ENCODE results near the gene EYA2.

The EYA2 gene

GRCh38 chr20:47110819-47111218, 216.2 kb downstream of the EYA2 start:
- Histone ChIP-seq H3K36me3 (ENCODE audit: control insufficient read depth in 4 of 4, insufficient read depth in 4 of 4, low read length in 3 of 4) (no peaks in the 10 kb centered on the region), H3K4me1 (ENCODE audit: control extremely low read depth in 1 of 4, control insufficient read depth in 4 of 4, insufficient read depth in 4 of 4, low read length in 3 of 4) (no peaks in the 10 kb centered on the region), H3K4me3 (ENCODE audit: control insufficient read depth in 1 of 7, extremely low read depth in 1 of 7, insufficient read depth in 4 of 7, low read depth in 2 of 7, low read length in 6 of 7) (no peak overlapping the region), H3K9me3 (ENCODE audit: control extremely low read depth in 1 of 5, control insufficient read depth in 4 of 5, insufficient read depth in 2 of 5, low read depth in 1 of 5, low read length in 4 of 5) (peaks cover 0 to 14% (median 8%) of the 10 kb centered on the region in 5 experiments), H3K27ac (ENCODE audit: insufficient read depth in 1 of 2, low read depth in 1 of 2, low read length in 2 of 2, poor library complexity in 1 of 2, severe bottlenecking in 2 of 2) (no peak overlapping the region), H3K27me3 (replicated peaks in 2 of 5; ENCODE audit: control insufficient read depth in 4 of 5, insufficient read depth in 5 of 5, low read length in 4 of 5) (peaks cover 0 to 7% (median 0%) of the 10 kb centered on the region in 5 experiments)
- 80% methylated on average over 1 of the region's 1 CpG for WGBS (ENCODE audit: insufficient coverage)
- ChIA-PET POLR2A (no interaction called here), CTCF (no interaction called here)
- no peak for DNase-seq

DNA sequence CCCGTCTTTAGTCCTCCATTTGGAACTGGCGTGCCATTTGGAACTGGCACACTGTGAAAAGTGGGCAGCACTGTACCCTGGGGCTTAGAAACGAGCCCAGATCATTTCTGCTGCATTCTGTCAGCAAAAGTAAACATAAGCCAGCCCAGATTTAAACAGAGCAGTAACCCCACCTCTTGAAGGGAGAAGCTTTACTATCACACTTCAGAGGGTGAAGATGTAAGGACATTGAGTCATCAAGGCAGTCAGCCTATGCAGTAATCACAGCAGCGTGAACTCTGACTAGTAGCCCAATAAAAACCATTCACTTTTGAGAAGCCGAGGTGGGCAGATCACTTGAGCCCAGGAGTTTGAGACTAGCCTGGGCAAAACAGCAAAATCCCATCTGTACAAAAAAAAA, 216.9 kb downstream of the EYA2 start:
- Histone ChIP-seq H3K27me3 (replicated peaks in 2 of 5; ENCODE audit: control insufficient read depth in 4 of 5, insufficient read depth in 5 of 5, low read length in 4 of 5) (peaks cover 0 to 7% (median 0%) of the 10 kb centered on the region in 5 experiments), H3K4me3 (ENCODE audit: control insufficient read depth in 1 of 7, extremely low read depth in 1 of 7, insufficient read depth in 4 of 7, low read depth in 2 of 7, low read length in 6 of 7) (no peak overlapping the region), H3K4me1 (ENCODE audit: control extremely low read depth in 1 of 4, control insufficient read depth in 4 of 4, insufficient read depth in 4 of 4, low read length in 3 of 4) (no peaks in the 10 kb centered on the region), H3K9me3 (ENCODE audit: control extremely low read depth in 1 of 5, control insufficient read depth in 4 of 5, insufficient read depth in 2 of 5, low read depth in 1 of 5, low read length in 4 of 5) (peaks cover 0 to 14% (median 8%) of the 10 kb centered on the region in 5 experiments), H3K36me3 (ENCODE audit: control insufficient read depth in 4 of 4, insufficient read depth in 4 of 4, low read length in 3 of 4) (no peaks in the 10 kb centered on the region), H3K27ac (ENCODE audit: insufficient read depth in 1 of 2, low read depth in 1 of 2, low read length in 2 of 2, poor library complexity in 1 of 2, severe bottlenecking in 2 of 2) (no peak overlapping the region)
- 87% methylated on average over 5 of the region's 5 CpGs for WGBS (ENCODE audit: insufficient coverage)
- ChIA-PET POLR2A (no interaction called here), CTCF (no interaction called here)
- DNase-seq = no peak

DNA sequence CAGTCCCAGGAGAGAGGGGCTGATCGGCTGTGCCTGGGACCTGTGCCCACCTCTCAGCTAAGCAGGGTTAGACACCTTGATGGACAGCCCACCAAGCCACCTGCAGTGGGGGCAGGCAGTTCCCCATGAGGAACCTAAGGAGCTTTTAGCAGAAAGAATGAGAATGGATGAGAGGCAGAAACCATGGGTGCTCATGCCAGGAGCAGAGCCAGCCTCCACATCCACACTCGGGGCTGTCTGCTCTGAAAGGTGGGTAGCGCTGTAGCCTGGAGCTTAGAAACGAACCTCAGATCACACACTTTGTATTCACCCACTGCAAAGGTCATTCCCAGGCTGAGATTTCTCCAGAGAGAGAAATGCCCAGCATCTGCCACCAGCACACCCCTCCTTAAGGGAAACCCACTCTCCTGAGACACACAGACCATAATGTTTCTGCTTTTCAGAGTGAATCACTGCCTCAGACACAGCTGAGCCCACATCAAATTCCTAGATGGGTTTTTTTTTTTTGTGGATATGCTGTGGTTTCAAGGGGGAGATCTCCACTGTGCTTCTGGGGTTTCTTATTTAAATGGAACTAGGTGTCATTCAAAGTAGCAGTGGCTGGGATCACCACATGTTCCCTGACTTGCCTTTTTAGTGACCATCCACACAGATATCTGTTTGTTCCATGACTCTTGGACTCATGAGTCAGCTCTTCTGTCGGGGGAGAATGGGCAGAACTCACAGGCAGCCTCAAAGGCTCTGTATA, 218.9 kb downstream of the EYA2 start:
- Histone ChIP-seq H3K9me3 (ENCODE audit: control extremely low read depth in 1 of 5, control insufficient read depth in 4 of 5, insufficient read depth in 2 of 5, low read depth in 1 of 5, low read length in 4 of 5) (peaks cover 0 to 14% (median 8%) of the 10 kb centered on the region in 5 experiments), H3K27me3 (replicated peaks in 2 of 5; ENCODE audit: control insufficient read depth in 4 of 5, insufficient read depth in 5 of 5, low read length in 4 of 5) (peaks cover 0 to 16% (median 4%) of the 10 kb centered on the region in 5 experiments), H3K4me3 (ENCODE audit: control insufficient read depth in 1 of 7, extremely low read depth in 1 of 7, insufficient read depth in 4 of 7, low read depth in 2 of 7, low read length in 6 of 7) (no peak overlapping the region), H3K36me3 (ENCODE audit: control insufficient read depth in 4 of 4, insufficient read depth in 4 of 4, low read length in 3 of 4) (no peaks in the 10 kb centered on the region), H3K4me1 (ENCODE audit: control extremely low read depth in 1 of 4, control insufficient read depth in 4 of 4, insufficient read depth in 4 of 4, low read length in 3 of 4) (no peaks in the 10 kb centered on the region), H3K27ac (ENCODE audit: insufficient read depth in 1 of 2, low read depth in 1 of 2, low read length in 2 of 2, poor library complexity in 1 of 2, severe bottlenecking in 2 of 2) (no peak overlapping the region)
- POLR2A ChIA-PET = no interaction called here
- WGBS (ENCODE audit: insufficient coverage) = 81% methylated on average over 4 of the region's 5 CpGs
- CTCF ChIA-PET = interaction anchor here (1.8 kb wide), 1 partner anchor 10 kb away, joined by 4 read pairs; no protein-coding TSS in a partner anchor
- no peak for DNase-seq

DNA sequence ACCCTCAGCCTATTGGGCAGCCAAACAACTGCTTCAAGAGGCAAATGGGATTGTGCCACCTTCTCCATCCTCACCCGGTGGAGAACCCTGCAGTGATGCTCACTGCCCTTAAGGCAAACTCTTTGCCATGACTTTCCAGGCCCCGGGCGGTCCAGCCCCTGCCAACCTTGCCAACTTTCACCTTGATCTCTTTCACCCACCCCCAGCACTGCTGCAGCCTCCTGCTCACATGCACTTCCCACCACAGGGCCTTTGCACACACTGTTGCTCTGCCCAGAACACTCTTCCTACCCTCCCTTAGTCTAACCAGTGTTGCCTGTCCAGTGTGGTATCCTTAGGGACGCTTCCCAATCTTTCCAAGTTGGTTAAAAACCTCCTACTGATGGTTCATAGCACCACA, 221.1 kb downstream of the EYA2 start:
- Histone ChIP-seq H3K27ac (ENCODE audit: insufficient read depth in 1 of 2, low read depth in 1 of 2, low read length in 2 of 2, poor library complexity in 1 of 2, severe bottlenecking in 2 of 2) (no peak overlapping the region), H3K27me3 (replicated peaks in 2 of 5; ENCODE audit: control insufficient read depth in 4 of 5, insufficient read depth in 5 of 5, low read length in 4 of 5) (peaks cover 0 to 28% (median 4%) of the 10 kb centered on the region in 5 experiments), H3K4me3 (ENCODE audit: control insufficient read depth in 1 of 7, extremely low read depth in 1 of 7, insufficient read depth in 4 of 7, low read depth in 2 of 7, low read length in 6 of 7) (no peak overlapping the region), H3K36me3 (ENCODE audit: control insufficient read depth in 4 of 4, insufficient read depth in 4 of 4, low read length in 3 of 4) (no peaks in the 10 kb centered on the region), H3K9me3 (ENCODE audit: control extremely low read depth in 1 of 5, control insufficient read depth in 4 of 5, insufficient read depth in 2 of 5, low read depth in 1 of 5, low read length in 4 of 5) (peaks cover 0 to 10% (median 4%) of the 10 kb centered on the region in 5 experiments), H3K4me1 (ENCODE audit: control extremely low read depth in 1 of 4, control insufficient read depth in 4 of 4, insufficient read depth in 4 of 4, low read length in 3 of 4) (no peaks in the 10 kb centered on the region)
- ChIA-PET POLR2A (interaction anchor here (0.7 kb wide), 1 partner anchor 220 kb away, joined by 3 read pairs; no protein-coding TSS in a partner anchor), CTCF (no interaction called here)
- 98% methylated on average over 3 of the region's 4 CpGs for WGBS (ENCODE audit: insufficient coverage)
- DNase-seq = no peak

DNA sequence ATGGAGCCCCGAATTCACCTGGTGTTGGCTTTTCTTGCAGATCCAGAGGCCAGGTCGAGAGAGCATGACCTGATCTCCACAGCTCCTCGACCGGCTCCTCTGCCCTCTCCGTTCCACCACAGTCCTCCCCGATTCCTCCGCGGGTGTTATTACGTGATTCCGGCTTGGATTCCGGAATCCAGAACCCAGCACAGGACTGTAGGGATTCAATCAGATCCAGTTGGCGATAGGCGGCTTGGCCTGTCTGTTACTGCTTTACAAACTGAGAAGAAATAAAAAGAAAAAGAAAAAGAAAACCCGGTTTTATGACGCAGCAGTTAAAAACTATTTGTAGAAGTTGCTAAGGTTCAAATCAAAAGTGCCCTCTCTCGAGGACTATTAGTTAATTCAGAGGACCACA, 222.7 kb downstream of the EYA2 start:
- POLR2A ChIA-PET = no interaction called here
- DNase-seq = no peak
- Histone ChIP-seq H3K4me1 (ENCODE audit: control extremely low read depth in 1 of 4, control insufficient read depth in 4 of 4, insufficient read depth in 4 of 4, low read length in 3 of 4) (no peaks in the 10 kb centered on the region), H3K27me3 (replicated peaks in 2 of 5; ENCODE audit: control insufficient read depth in 4 of 5, insufficient read depth in 5 of 5, low read length in 4 of 5) (peaks cover 0 to 28% (median 7%) of the 10 kb centered on the region in 5 experiments), H3K4me3 (ENCODE audit: control insufficient read depth in 1 of 7, extremely low read depth in 1 of 7, insufficient read depth in 4 of 7, low read depth in 2 of 7, low read length in 6 of 7) (no peak overlapping the region), H3K27ac (ENCODE audit: insufficient read depth in 1 of 2, low read depth in 1 of 2, low read length in 2 of 2, poor library complexity in 1 of 2, severe bottlenecking in 2 of 2) (no peak overlapping the region), H3K9me3 (ENCODE audit: control extremely low read depth in 1 of 5, control insufficient read depth in 4 of 5, insufficient read depth in 2 of 5, low read depth in 1 of 5, low read length in 4 of 5) (no peaks in the 10 kb centered on the region), H3K36me3 (ENCODE audit: control insufficient read depth in 4 of 4, insufficient read depth in 4 of 4, low read length in 3 of 4) (no peaks in the 10 kb centered on the region)
- 90% methylated on average over 16 of the region's 16 CpGs for WGBS (ENCODE audit: insufficient coverage)
- CTCF ChIA-PET = no interaction called here

DNA sequence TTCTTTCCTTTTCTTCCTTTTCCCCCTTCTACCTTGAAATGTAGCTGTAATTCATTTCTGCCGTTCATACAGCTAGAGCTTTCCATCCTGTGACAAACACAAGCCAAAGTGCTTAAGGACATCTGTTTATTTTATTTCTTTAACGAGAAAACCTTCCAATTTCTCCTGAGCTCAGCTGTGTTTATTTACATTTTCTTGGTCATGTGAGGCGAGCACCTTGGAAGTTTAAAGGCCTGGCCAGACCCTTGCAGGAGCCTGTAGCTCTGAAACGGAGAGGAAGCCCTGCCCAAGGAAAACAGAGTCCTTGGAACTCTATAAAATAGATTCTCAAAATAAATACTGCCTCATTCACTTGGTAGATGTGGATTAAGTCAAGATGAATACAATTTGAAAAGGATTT, 223.1 kb downstream of the EYA2 start:
- H3K27ac ChIP-seq (ENCODE audit: insufficient read depth in 1 of 2, low read depth in 1 of 2, low read length in 2 of 2, poor library complexity in 1 of 2, severe bottlenecking in 2 of 2) = no peak overlapping the region
- CTCF ChIA-PET = no interaction called here
- no peak for DNase-seq
- H3K4me3 ChIP-seq (ENCODE audit: control insufficient read depth in 1 of 7, extremely low read depth in 1 of 7, insufficient read depth in 4 of 7, low read depth in 2 of 7, low read length in 6 of 7) = no peak overlapping the region
- H3K4me1 ChIP-seq (ENCODE audit: control extremely low read depth in 1 of 4, control insufficient read depth in 4 of 4, insufficient read depth in 4 of 4, low read length in 3 of 4) = no peaks in the 10 kb centered on the region
- no peaks in the 10 kb centered on the region for H3K36me3 ChIP-seq (ENCODE audit: control insufficient read depth in 4 of 4, insufficient read depth in 4 of 4, low read length in 3 of 4)
- H3K27me3 ChIP-seq (replicated peaks in 2 of 5; ENCODE audit: control insufficient read depth in 4 of 5, insufficient read depth in 5 of 5, low read length in 4 of 5) = peaks cover 0 to 28% (median 7%) of the 10 kb centered on the region in 5 experiments
- 44% methylated on average over 3 of the region's 4 CpGs for WGBS (ENCODE audit: insufficient coverage)
- POLR2A ChIA-PET = no interaction called here
- H3K9me3 ChIP-seq (ENCODE audit: control extremely low read depth in 1 of 5, control insufficient read depth in 4 of 5, insufficient read depth in 2 of 5, low read depth in 1 of 5, low read length in 4 of 5) = no peaks in the 10 kb centered on the region

- Histone ChIP-seq H3K4me3 (ENCODE audit: control insufficient read depth in 1 of 7, extremely low read depth in 1 of 7, insufficient read depth in 4 of 7, low read depth in 2 of 7, low read length in 6 of 7) (no peak overlapping the region), H3K9me3 (ENCODE audit: control extremely low read depth in 1 of 5, control insufficient read depth in 4 of 5, insufficient read depth in 2 of 5, low read depth in 1 of 5, low read length in 4 of 5) (no peaks in the 10 kb centered on the region), H3K27me3 (replicated peaks in 2 of 5; ENCODE audit: control insufficient read depth in 4 of 5, insufficient read depth in 5 of 5, low read length in 4 of 5) (peaks cover 0 to 28% (median 7%) of the 10 kb centered on the region in 5 experiments), H3K27ac (ENCODE audit: insufficient read depth in 1 of 2, low read depth in 1 of 2, low read length in 2 of 2, poor library complexity in 1 of 2, severe bottlenecking in 2 of 2) (no peak overlapping the region), H3K36me3 (ENCODE audit: control insufficient read depth in 4 of 4, insufficient read depth in 4 of 4, low read length in 3 of 4) (no peaks in the 10 kb centered on the region), H3K4me1 (ENCODE audit: control extremely low read depth in 1 of 4, control insufficient read depth in 4 of 4, insufficient read depth in 4 of 4, low read length in 3 of 4) (no peaks in the 10 kb centered on the region)
- ChIA-PET POLR2A (no interaction called here), CTCF (no interaction called here)
- 33% methylated on average over 2 of the region's 4 CpGs for WGBS (ENCODE audit: insufficient coverage)
- no peak for DNase-seq
Measured at GRCh38 chr20:47118206-47118605, 223.6 kb downstream of the EYA2 start.

Measured in common myeloid progenitor, CD34-positive (primary cell).